SJCRH30 (cell line): ENCODE results near the gene TM9SF2. TPM values are rescaled to one million over a fixed set of nuclear protein-coding genes. Genes with fewer than 3 reads are reported as not detected.
"Not testable (repeated sequence)": the region's sequence is repeated elsewhere in the genome, so short reads cannot be mapped to it uniquely, and the experiment has no call there.

Source experiments
- DNase-seq, 2 experiments: peaks; one replicate each; pipeline ENCODE4 v3.0.0-alpha.2; 2015 to 2020
- H3K27ac ChIP-seq: fragments of 250-450 bp; sonication (Bioruptor Pico); 2 replicates; pipeline ENCODE4 v1.5.1; 2020; ENCODE audit warnings: mild to moderate bottlenecking, moderate library complexity
- H3K27me3 ChIP-seq: fragments of 250-450 bp; sonication (Bioruptor Pico); 2 replicates; pipeline ENCODE4 v1.5.1; 2020; ENCODE audit warnings: mild to moderate bottlenecking, moderate library complexity
- H3K36me3 ChIP-seq: fragments of 250-450 bp; sonication (Bioruptor Pico); 2 replicates; pipeline ENCODE4 v1.5.1; 2020; ENCODE audit warnings: mild to moderate bottlenecking, moderate library complexity
- H3K4me1 ChIP-seq: fragments of 250-450 bp; sonication (Bioruptor Pico); 2 replicates; pipeline ENCODE4 v1.5.1; 2020; ENCODE audit warnings: mild to moderate bottlenecking, moderate library complexity
- H3K4me3 ChIP-seq: fragments of 250-450 bp; sonication (Bioruptor Pico); 2 replicates; pipeline ENCODE4 v1.5.1; 2020; ENCODE audit warnings: mild to moderate bottlenecking, moderate library complexity
- H3K9me3 ChIP-seq: fragments of 250-450 bp; sonication (Bioruptor Pico); replicated peaks from 2 replicates; pipeline ENCODE4 v1.5.1; 2020; ENCODE audit warnings: mild to moderate bottlenecking, moderate library complexity
- total RNA-seq: library from RNA; depleted of rRNA; stranded (reverse); fragments of >200 nt; shearing (Covaris generic); gene quantifications from 2 replicates; pipeline ENCODE4 v1.2.3, GENCODE V29; 2014

TM9SF2 gene
- total RNA-seq, 1 experiment from 2014 or later = 104 TPM

GRCh38 chr13:99568901-99569300 is 67.6 kb downstream of the TM9SF2 start:
- not testable (repeated sequence) for H3K36me3 ChIP-seq, H3K9me3 ChIP-seq, H3K27me3 ChIP-seq, H3K27ac ChIP-seq, DNase-seq, H3K4me3 ChIP-seq, H3K4me1 ChIP-seq

- Histone ChIP-seq H3K4me1 (no peaks in the 10 kb centered on the region), H3K9me3 (no peaks in the 10 kb centered on the region), H3K27ac (no peak overlapping the region), H3K4me3 (no peak overlapping the region), H3K36me3 (no peaks in the 10 kb centered on the region), H3K27me3 (no peaks in the 10 kb centered on the region)
- no peak for DNase-seq
Observed at GRCh38 chr13:99572131-99572530, 70.9 kb downstream of the TM9SF2 start.

GRCh38 chr13:99572921-99573320 is 71.6 kb downstream of the TM9SF2 start:
- Histone ChIP-seq H3K27me3 (no peaks in the 10 kb centered on the region), H3K9me3 (no peaks in the 10 kb centered on the region), H3K27ac (no peak overlapping the region), H3K4me3 (no peak overlapping the region), H3K4me1 (no peaks in the 10 kb centered on the region), H3K36me3 (no peaks in the 10 kb centered on the region)
- no peak for DNase-seq

- no peaks in the 10 kb centered on the region for H3K4me1 ChIP-seq
- H3K36me3 ChIP-seq = no peaks in the 10 kb centered on the region
- DNase-seq = no peak
- no peak overlapping the region for H3K27ac ChIP-seq
- no peaks in the 10 kb centered on the region for H3K9me3 ChIP-seq
- no peaks in the 10 kb centered on the region for H3K27me3 ChIP-seq
- H3K4me3 ChIP-seq = no peak overlapping the region
Observed at GRCh38 chr13:99575376-99576120, 74.3 kb downstream of the TM9SF2 start.

GRCh38 chr13:99577934-99578917 is 77.0 kb downstream of the TM9SF2 start:
- H3K27ac ChIP-seq = no peak overlapping the region
- H3K4me3 ChIP-seq = no peak overlapping the region
- H3K4me1 ChIP-seq = no peaks in the 10 kb centered on the region
- peak in 1 of 2 experiments; percentile 7 for DNase-seq
- H3K27me3 ChIP-seq = no peaks in the 10 kb centered on the region
- H3K9me3 ChIP-seq = no peaks in the 10 kb centered on the region
- H3K36me3 ChIP-seq = no peaks in the 10 kb centered on the region

- Histone ChIP-seq H3K9me3 (no peaks in the 10 kb centered on the region), H3K36me3 (no peaks in the 10 kb centered on the region), H3K4me3 (no peak overlapping the region), H3K27ac (no peak overlapping the region), H3K27me3 (no peaks in the 10 kb centered on the region), H3K4me1 (no peaks in the 10 kb centered on the region)
- DNase-seq = no peak
Observed at GRCh38 chr13:99580500-99581268, 79.4 kb downstream of the TM9SF2 start.

GRCh38 chr13:99582511-99582910 is 81.2 kb downstream of the TM9SF2 start:
- Histone ChIP-seq H3K27me3 (no peaks in the 10 kb centered on the region), H3K27ac (no peak overlapping the region), H3K4me3 (no peak overlapping the region), H3K9me3 (no peaks in the 10 kb centered on the region), H3K4me1 (no peaks in the 10 kb centered on the region), H3K36me3 (no peaks in the 10 kb centered on the region)
- DNase-seq = no peak

GRCh38 chr13:99585609-99586008 is 84.3 kb downstream of the TM9SF2 start:
- Histone ChIP-seq H3K9me3 (no peaks in the 10 kb centered on the region), H3K27me3 (no peaks in the 10 kb centered on the region), H3K36me3 (no peaks in the 10 kb centered on the region), H3K4me3 (no peak overlapping the region), H3K27ac (no peak overlapping the region), H3K4me1 (peaks cover 2% of the 10 kb centered on the region; the same call in 1 of the 2 replicates)
- DNase-seq = no peak

- no peaks in the 10 kb centered on the region for H3K9me3 ChIP-seq
- peaks cover 2% of the 10 kb centered on the region; the same call in 1 of the 2 replicates for H3K4me1 ChIP-seq
- H3K27me3 ChIP-seq = no peaks in the 10 kb centered on the region
- DNase-seq = no peak
- no peaks in the 10 kb centered on the region for H3K36me3 ChIP-seq
- H3K27ac ChIP-seq = no peak overlapping the region
- H3K4me3 ChIP-seq = no peak overlapping the region
Observed at GRCh38 chr13:99587021-99587420, 85.7 kb downstream of the TM9SF2 start.

- no peak overlapping the region for H3K4me3 ChIP-seq
- no peak for DNase-seq
- no peak overlapping the region for H3K27ac ChIP-seq
- H3K9me3 ChIP-seq = no peaks in the 10 kb centered on the region
- H3K4me1 ChIP-seq = peaks cover 2% of the 10 kb centered on the region; the same call in 1 of the 2 replicates
- H3K36me3 ChIP-seq = no peaks in the 10 kb centered on the region
- H3K27me3 ChIP-seq = no peaks in the 10 kb centered on the region
Observed at GRCh38 chr13:99587893-99588606, 86.8 kb downstream of the TM9SF2 start.

- H3K27me3 ChIP-seq = no peaks in the 10 kb centered on the region
- DNase-seq = peak; percentile 32 to 33
Observed at GRCh38 chr13:99589575-99589974, 88.3 kb downstream of the TM9SF2 start.

GRCh38 chr13:99590519-99591011 is 89.3 kb downstream of the TM9SF2 start:
- Histone ChIP-seq H3K27ac (no peak overlapping the region), H3K36me3 (no peaks in the 10 kb centered on the region), H3K4me3 (no peak overlapping the region), H3K9me3 (no peaks in the 10 kb centered on the region), H3K27me3 (no peaks in the 10 kb centered on the region), H3K4me1 (peaks cover 2% of the 10 kb centered on the region; the same call in 1 of the 2 replicates)
- no peak for DNase-seq

More at GRCh38 chr13:99589575-99589974, 88.3 kb downstream of the TM9SF2 start:
- Histone ChIP-seq H3K9me3 (no peaks in the 10 kb centered on the region), H3K36me3 (no peaks in the 10 kb centered on the region), H3K4me3 (no peak overlapping the region), H3K4me1 (peaks cover 2% of the 10 kb centered on the region; the same call in 1 of the 2 replicates), H3K27ac (no peak overlapping the region)

- Histone ChIP-seq H3K9me3 (no peaks in the 10 kb centered on the region), H3K27ac (no peak overlapping the region), H3K4me1 (no peaks in the 10 kb centered on the region), H3K36me3 (no peaks in the 10 kb centered on the region), H3K27me3 (no peaks in the 10 kb centered on the region), H3K4me3 (no peak overlapping the region)
- DNase-seq = no peak
Observed at GRCh38 chr13:99596180-99596579, 94.9 kb downstream of the TM9SF2 start.

- Histone ChIP-seq H3K4me3 (no peak overlapping the region), H3K36me3 (no peaks in the 10 kb centered on the region), H3K27me3 (no peaks in the 10 kb centered on the region), H3K27ac (no peak overlapping the region), H3K9me3 (no peaks in the 10 kb centered on the region), H3K4me1 (no peaks in the 10 kb centered on the region)
- peak in 1 of 2 experiments; percentile 31 for DNase-seq
Observed at GRCh38 chr13:99600318-99600717, 99.0 kb downstream of the TM9SF2 start.
